ENCODE data around the gene CDKN2B. TPM values are rescaled to one million over a fixed set of nuclear protein-coding genes. Genes with fewer than 3 reads are reported as not detected.

Gene CDKN2B
- total and polyA plus RNA-seq, 2 of the 13 experiments (the other 11 are each of a cell fraction or from before 2014, with no cell fraction given): 1.4 to 1.5 TPM

DNA sequence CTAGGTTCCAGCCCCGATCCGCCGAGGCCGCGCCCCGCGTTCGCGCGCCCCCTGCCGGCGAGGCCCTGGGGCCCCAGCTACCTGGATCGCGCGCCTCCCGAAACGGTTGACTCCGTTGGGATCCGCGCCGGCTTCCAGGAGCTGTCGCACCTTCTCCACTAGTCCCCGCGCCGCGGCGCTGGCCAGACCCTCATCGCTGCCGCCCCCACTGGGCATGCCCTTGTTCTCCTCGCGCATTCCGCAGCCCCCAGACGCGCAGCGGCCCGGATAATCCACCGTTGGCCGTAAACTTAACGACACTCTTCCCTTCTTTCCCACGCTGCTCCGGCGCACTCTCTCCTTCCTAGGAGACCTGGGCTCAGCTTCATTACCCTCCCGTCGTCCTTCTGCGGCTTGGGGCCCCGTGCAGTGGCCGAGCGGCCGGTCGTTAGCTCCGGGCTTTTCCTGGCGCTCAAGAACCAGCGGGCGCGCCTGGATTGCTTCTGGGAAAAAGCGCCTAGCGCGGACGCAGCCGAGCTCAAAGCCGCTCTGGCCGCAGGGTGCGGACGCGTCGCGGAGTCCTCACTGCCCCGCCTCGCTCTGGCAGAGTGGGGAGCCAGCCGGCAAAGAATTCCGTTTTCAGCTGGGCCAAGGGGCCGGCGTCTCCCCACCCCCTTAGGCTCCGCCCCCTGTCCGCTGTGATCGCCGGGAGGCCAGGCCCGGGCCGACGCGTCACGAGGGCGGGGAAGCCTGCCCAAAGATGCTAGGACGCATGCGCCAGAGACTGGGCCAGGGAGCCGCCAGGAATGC lies at the start of gene CDKN2B (continued):
- no peak for TF ChIP-seq ZNF530 (CRISPR knock-in tag; IDR thresholded peaks at IDR 0.05; ENCODE audit: low read depth)
- TF ChIP-seq PAF1 (CRISPR knock-in tag; IDR thresholded peaks at IDR 0.05): no peak
- TF ChIP-seq, protein P1, sequence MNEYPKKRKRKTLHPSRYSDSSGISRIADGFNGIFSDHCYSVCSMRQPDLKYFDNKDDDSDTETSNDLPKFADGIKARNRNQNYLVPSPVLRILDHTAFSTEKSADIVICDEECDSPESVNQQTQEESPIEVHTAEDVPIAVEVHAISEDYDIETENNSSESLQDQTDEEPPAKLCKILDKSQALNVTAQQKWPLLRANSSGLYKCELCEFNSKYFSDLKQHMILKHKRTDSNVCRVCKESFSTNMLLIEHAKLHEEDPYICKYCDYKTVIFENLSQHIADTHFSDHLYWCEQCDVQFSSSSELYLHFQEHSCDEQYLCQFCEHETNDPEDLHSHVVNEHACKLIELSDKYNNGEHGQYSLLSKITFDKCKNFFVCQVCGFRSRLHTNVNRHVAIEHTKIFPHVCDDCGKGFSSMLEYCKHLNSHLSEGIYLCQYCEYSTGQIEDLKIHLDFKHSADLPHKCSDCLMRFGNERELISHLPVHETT (CRISPR knock-in tag; conservative IDR thresholded peaks at IDR 0.05): no peak
- no peak for TF ChIP-seq ARNTL (CRISPR knock-in tag; IDR thresholded peaks at IDR 0.05)
- TF ChIP-seq ZNF441 (CRISPR knock-in tag; IDR thresholded peaks at IDR 0.05; ENCODE audit: borderline replicate concordance): 0 out of 2 replicates have a peak, but pooled peaks have one; percentile 14
- no peak for TF ChIP-seq DNMT1 (CRISPR knock-in tag; IDR thresholded peaks at IDR 0.05)
- TF ChIP-seq, protein P2, sequence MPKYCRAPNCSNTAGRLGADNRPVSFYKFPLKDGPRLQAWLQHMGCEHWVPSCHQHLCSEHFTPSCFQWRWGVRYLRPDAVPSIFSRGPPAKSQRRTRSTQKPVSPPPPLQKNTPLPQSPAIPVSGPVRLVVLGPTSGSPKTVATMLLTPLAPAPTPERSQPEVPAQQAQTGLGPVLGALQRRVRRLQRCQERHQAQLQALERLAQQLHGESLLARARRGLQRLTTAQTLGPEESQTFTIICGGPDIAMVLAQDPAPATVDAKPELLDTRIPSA (CRISPR knock-in tag; IDR thresholded peaks at IDR 0.05; ENCODE audit: borderline replicate concordance): no peak
- TF ChIP-seq ZNF720 (CRISPR knock-in tag; IDR thresholded peaks at IDR 0.05): no peak
- TF ChIP-seq, protein P3, sequence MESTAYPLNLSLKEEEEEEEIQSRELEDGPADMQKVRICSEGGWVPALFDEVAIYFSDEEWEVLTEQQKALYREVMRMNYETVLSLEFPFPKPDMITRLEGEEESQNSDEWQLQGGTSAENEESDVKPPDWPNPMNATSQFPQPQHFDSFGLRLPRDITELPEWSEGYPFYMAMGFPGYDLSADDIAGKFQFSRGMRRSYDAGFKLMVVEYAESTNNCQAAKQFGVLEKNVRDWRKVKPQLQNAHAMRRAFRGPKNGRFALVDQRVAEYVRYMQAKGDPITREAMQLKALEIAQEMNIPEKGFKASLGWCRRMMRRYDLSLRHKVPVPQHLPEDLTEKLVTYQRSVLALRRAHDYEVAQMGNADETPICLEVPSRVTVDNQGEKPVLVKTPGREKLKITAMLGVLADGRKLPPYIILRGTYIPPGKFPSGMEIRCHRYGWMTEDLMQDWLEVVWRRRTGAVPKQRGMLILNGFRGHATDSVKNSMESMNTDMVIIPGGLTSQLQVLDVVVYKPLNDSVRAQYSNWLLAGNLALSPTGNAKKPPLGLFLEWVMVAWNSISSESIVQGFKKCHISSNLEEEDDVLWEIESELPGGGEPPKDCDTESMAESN (CRISPR knock-in tag; conservative IDR thresholded peaks at IDR 0.05): peak; percentile 79
- TF ChIP-seq ZNF552 (CRISPR knock-in tag; IDR thresholded peaks at IDR 0.05; ENCODE audit: borderline replicate concordance): no peak
- no peak for TF ChIP-seq ZNF24 (IDR thresholded peaks at IDR 0.05)
- TF ChIP-seq EEA1 (CRISPR knock-in tag; IDR thresholded peaks at IDR 0.05; ENCODE audit: borderline replicate concordance): no peak
- TF ChIP-seq POGZ (CRISPR knock-in tag; IDR thresholded peaks at IDR 0.05): peak; percentile 56
- TF ChIP-seq RFX1 (IDR thresholded peaks at IDR 0.05): no peak
- TF ChIP-seq REXO4 (CRISPR knock-in tag; IDR thresholded peaks at IDR 0.05; ENCODE audit: borderline replicate concordance): no peak
- peak; percentile 79 for TF ChIP-seq CREB1 (IDR thresholded peaks at IDR 0.05)
- TF ChIP-seq CREB1 (CRISPR knock-in tag; IDR thresholded peaks at IDR 0.05): peak; percentile 50; the same call in 1 of the 2 replicates
- 0 out of 2 replicates have a peak, but pooled peaks have one; percentile 26 for TF ChIP-seq ETV6 (CRISPR knock-in tag; conservative IDR thresholded peaks at IDR 0.05)
- peak; percentile 59 for TF ChIP-seq PHF21A (CRISPR knock-in tag; IDR thresholded peaks at IDR 0.05)
- TF ChIP-seq, protein P4, sequence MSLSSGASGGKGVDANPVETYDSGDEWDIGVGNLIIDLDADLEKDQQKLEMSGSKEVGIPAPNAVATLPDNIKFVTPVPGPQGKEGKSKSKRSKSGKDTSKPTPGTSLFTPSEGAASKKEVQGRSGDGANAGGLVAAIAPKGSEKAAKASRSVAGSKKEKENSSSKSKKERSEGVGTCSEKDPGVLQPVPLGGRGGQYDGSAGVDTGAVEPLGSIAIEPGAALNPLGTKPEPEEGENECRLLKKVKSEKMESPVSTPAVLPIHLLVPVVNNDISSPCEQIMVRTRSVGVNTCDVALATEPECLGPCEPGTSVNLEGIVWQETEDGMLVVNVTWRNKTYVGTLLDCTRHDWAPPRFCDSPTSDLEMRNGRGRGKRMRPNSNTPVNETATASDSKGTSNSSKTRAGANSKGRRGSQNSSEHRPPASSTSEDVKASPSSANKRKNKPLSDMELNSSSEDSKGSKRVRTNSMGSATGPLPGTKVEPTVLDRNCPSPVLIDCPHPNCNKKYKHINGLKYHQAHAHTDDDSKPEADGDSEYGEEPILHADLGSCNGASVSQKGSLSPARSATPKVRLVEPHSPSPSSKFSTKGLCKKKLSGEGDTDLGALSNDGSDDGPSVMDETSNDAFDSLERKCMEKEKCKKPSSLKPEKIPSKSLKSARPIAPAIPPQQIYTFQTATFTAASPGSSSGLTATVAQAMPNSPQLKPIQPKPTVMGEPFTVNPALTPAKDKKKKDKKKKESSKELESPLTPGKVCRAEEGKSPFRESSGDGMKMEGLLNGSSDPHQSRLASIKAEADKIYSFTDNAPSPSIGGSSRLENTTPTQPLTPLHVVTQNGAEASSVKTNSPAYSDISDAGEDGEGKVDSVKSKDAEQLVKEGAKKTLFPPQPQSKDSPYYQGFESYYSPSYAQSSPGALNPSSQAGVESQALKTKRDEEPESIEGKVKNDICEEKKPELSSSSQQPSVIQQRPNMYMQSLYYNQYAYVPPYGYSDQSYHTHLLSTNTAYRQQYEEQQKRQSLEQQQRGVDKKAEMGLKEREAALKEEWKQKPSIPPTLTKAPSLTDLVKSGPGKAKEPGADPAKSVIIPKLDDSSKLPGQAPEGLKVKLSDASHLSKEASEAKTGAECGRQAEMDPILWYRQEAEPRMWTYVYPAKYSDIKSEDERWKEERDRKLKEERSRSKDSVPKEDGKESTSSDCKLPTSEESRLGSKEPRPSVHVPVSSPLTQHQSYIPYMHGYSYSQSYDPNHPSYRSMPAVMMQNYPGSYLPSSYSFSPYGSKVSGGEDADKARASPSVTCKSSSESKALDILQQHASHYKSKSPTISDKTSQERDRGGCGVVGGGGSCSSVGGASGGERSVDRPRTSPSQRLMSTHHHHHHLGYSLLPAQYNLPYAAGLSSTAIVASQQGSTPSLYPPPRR (CRISPR knock-in tag; IDR thresholded peaks at IDR 0.05; ENCODE audit: borderline replicate concordance): 0 out of 2 replicates have a peak, but pooled peaks have one; percentile 25
- no peak for TF ChIP-seq ZNF775 (CRISPR knock-in tag; IDR thresholded peaks at IDR 0.05; ENCODE audit: borderline replicate concordance)
- peak; percentile 77; the same call in 1 of the 2 replicates for TF ChIP-seq ATF7-NPFF (CRISPR knock-in tag; IDR thresholded peaks at IDR 0.05; ENCODE audit: low read depth)
